WTC11 (cell line): Measurements from ENCODE around the gene CIRBP. TPM values are rescaled to one million over a fixed set of nuclear protein-coding genes. Genes with fewer than 3 reads are reported as not detected.

Experiments used
- CREM ChIP-seq: sonication (generic); formaldehyde crosslinking; IDR thresholded peaks from 2 replicates; pipeline ENCODE4 v1.8.1; 2022; ENCODE audit warnings: mild to moderate bottlenecking, missing genetic modification reagents, moderate library complexity
- ETV6 ChIP-seq: sonication (generic); formaldehyde crosslinking; IDR thresholded peaks from 2 replicates; pipeline ENCODE4 v1.8.1; 2022; ENCODE audit warnings: mild to moderate bottlenecking, missing genetic modification reagents
- FOXK1 ChIP-seq: sonication (generic); formaldehyde crosslinking; IDR thresholded peaks from 2 replicates; pipeline ENCODE4 v1.8.0; 2022; ENCODE audit warnings: mild to moderate bottlenecking, moderate library complexity, missing genetic modification reagents
- GTF2I ChIP-seq: fragments of 250-450 bp; sonication (Bioruptor Pico); conservative IDR thresholded peaks from 2 replicates; pipeline ENCODE4 v1.4.0; 2021; ENCODE audit warnings: mild to moderate bottlenecking
- IRF2 ChIP-seq: sonication (generic); formaldehyde crosslinking; IDR thresholded peaks from 2 replicates; pipeline ENCODE4 v1.8.0; 2022; ENCODE audit warnings: low read depth, missing genetic modification reagents, borderline replicate concordance
- JAZF1 ChIP-seq: fragments of 250-450 bp; sonication (Bioruptor Pico); IDR thresholded peaks from 2 replicates; pipeline ENCODE4 v1.9.0; 2021; ENCODE audit warnings: moderate library complexity, mild to moderate bottlenecking, inconsistent platforms
- NR3C1 ChIP-seq: sonication (generic); formaldehyde crosslinking; conservative IDR thresholded peaks from 2 replicates; pipeline ENCODE4 v1.8.1; 2023; ENCODE audit warnings: low read depth, mild to moderate bottlenecking, missing genetic modification reagents
- RELA ChIP-seq: sonication (generic); formaldehyde crosslinking; IDR thresholded peaks from 2 replicates; pipeline ENCODE4 v1.8.1; 2022; ENCODE audit warnings: missing genetic modification reagents, mild to moderate bottlenecking, borderline replicate concordance
- ZBTB21 ChIP-seq: sonication (generic); formaldehyde crosslinking; IDR thresholded peaks from 2 replicates; pipeline ENCODE4 v1.8.1; 2023; ENCODE audit warnings: mild to moderate bottlenecking, missing genetic modification reagents, borderline replicate concordance
- ZNF121 ChIP-seq: sonication (generic); formaldehyde crosslinking; IDR thresholded peaks from 2 replicates; pipeline ENCODE4 v1.8.0; 2023; ENCODE audit warnings: missing genetic modification reagents
- ZNF219 ChIP-seq: sonication (generic); formaldehyde crosslinking; IDR thresholded peaks from 2 replicates; pipeline ENCODE4 v1.8.0; 2023; ENCODE audit warnings: missing genetic modification reagents, mild to moderate bottlenecking, borderline replicate concordance
- ZNF232 ChIP-seq: sonication (generic); formaldehyde crosslinking; IDR thresholded peaks from 2 replicates; pipeline ENCODE4 v1.8.0; 2022; ENCODE audit warnings: mild to moderate bottlenecking, missing genetic modification reagents
- ZNF671 ChIP-seq: fragments of 250-450 bp; sonication (Bioruptor Pico); IDR thresholded peaks from 2 replicates; pipeline ENCODE4 v1.8.0; 2021; ENCODE audit warnings: mild to moderate bottlenecking
- total RNA-seq: library from RNA; stranded (reverse); gene quantifications from 3 replicates; pipeline ENCODE4 v1.2.3, GENCODE V29; 2021
- TF ChIP-seq, protein P1 (sequence below): sonication (generic); formaldehyde crosslinking; IDR thresholded peaks from 2 replicates; pipeline ENCODE4 v1.8.1; 2022; ENCODE audit warnings: missing genetic modification reagents, borderline replicate concordance
- TF ChIP-seq, protein P2 (sequence below): fragments of 250-450 bp; sonication (Bioruptor Pico); IDR thresholded peaks from 2 replicates; pipeline ENCODE4 v1.9.0; 2021; ENCODE audit warnings: mild to moderate bottlenecking, borderline replicate concordance
- TF ChIP-seq, protein P3 (sequence below): sonication (generic); formaldehyde crosslinking; conservative IDR thresholded peaks from 2 replicates; pipeline ENCODE4 v1.8.1; 2022; ENCODE audit warnings: mild to moderate bottlenecking, missing genetic modification reagents
- TF ChIP-seq, protein P4 (sequence below): sonication (generic); formaldehyde crosslinking; IDR thresholded peaks from 2 replicates; pipeline ENCODE4 v1.8.1; 2022; ENCODE audit warnings: low read depth, missing genetic modification reagents, borderline replicate concordance
- TF ChIP-seq, protein P5 (sequence below): sonication (generic); formaldehyde crosslinking; IDR thresholded peaks from 2 replicates; pipeline ENCODE4 v1.8.1; 2022; ENCODE audit warnings: mild to moderate bottlenecking, moderate library complexity, missing genetic modification reagents
- TF ChIP-seq, protein P6 (sequence below): fragments of 250-450 bp; sonication (Bioruptor Pico); conservative IDR thresholded peaks from 2 replicates; pipeline ENCODE4 v1.9.0; 2021; ENCODE audit warnings: mild to moderate bottlenecking

CIRBP gene
- total RNA-seq, 1 experiment from 2014 or later: 298 TPM

- no peak for TF ChIP-seq IRF2 (CRISPR knock-in tag)
- TF ChIP-seq ZNF121 (CRISPR knock-in tag): no peak
- no peak for TF ChIP-seq ZBTB21 (CRISPR knock-in tag)
- no peak for TF ChIP-seq NR3C1 (CRISPR knock-in tag)
- TF ChIP-seq ZNF232 (CRISPR knock-in tag): peak; percentile 61; the same call in 1 of the 2 replicates
- TF ChIP-seq, protein P1, sequence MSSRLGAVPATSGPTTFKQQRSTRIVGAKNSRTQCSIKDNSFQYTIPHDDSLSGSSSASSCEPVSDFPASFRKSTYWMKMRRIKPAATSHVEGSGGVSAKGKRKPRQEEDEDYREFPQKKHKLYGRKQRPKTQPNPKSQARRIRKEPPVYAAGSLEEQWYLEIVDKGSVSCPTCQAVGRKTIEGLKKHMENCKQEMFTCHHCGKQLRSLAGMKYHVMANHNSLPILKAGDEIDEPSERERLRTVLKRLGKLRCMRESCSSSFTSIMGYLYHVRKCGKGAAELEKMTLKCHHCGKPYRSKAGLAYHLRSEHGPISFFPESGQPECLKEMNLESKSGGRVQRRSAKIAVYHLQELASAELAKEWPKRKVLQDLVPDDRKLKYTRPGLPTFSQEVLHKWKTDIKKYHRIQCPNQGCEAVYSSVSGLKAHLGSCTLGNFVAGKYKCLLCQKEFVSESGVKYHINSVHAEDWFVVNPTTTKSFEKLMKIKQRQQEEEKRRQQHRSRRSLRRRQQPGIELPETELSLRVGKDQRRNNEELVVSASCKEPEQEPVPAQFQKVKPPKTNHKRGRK (CRISPR knock-in tag): no peak
- TF ChIP-seq, protein P2, sequence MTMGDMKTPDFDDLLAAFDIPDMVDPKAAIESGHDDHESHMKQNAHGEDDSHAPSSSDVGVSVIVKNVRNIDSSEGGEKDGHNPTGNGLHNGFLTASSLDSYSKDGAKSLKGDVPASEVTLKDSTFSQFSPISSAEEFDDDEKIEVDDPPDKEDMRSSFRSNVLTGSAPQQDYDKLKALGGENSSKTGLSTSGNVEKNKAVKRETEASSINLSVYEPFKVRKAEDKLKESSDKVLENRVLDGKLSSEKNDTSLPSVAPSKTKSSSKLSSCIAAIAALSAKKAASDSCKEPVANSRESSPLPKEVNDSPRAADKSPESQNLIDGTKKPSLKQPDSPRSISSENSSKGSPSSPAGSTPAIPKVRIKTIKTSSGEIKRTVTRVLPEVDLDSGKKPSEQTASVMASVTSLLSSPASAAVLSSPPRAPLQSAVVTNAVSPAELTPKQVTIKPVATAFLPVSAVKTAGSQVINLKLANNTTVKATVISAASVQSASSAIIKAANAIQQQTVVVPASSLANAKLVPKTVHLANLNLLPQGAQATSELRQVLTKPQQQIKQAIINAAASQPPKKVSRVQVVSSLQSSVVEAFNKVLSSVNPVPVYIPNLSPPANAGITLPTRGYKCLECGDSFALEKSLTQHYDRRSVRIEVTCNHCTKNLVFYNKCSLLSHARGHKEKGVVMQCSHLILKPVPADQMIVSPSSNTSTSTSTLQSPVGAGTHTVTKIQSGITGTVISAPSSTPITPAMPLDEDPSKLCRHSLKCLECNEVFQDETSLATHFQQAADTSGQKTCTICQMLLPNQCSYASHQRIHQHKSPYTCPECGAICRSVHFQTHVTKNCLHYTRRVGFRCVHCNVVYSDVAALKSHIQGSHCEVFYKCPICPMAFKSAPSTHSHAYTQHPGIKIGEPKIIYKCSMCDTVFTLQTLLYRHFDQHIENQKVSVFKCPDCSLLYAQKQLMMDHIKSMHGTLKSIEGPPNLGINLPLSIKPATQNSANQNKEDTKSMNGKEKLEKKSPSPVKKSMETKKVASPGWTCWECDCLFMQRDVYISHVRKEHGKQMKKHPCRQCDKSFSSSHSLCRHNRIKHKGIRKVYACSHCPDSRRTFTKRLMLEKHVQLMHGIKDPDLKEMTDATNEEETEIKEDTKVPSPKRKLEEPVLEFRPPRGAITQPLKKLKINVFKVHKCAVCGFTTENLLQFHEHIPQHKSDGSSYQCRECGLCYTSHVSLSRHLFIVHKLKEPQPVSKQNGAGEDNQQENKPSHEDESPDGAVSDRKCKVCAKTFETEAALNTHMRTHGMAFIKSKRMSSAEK (CRISPR knock-in tag): peak; percentile 76; the same call in 1 of the 2 replicates
- TF ChIP-seq, protein P3, sequence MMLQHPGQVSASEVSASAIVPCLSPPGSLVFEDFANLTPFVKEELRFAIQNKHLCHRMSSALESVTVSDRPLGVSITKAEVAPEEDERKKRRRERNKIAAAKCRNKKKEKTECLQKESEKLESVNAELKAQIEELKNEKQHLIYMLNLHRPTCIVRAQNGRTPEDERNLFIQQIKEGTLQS: no peak
- TF ChIP-seq, protein P4, sequence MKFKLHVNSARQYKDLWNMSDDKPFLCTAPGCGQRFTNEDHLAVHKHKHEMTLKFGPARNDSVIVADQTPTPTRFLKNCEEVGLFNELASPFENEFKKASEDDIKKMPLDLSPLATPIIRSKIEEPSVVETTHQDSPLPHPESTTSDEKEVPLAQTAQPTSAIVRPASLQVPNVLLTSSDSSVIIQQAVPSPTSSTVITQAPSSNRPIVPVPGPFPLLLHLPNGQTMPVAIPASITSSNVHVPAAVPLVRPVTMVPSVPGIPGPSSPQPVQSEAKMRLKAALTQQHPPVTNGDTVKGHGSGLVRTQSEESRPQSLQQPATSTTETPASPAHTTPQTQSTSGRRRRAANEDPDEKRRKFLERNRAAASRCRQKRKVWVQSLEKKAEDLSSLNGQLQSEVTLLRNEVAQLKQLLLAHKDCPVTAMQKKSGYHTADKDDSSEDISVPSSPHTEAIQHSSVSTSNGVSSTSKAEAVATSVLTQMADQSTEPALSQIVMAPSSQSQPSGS (CRISPR knock-in tag): no peak
- no peak for TF ChIP-seq RELA (CRISPR knock-in tag)
- TF ChIP-seq GTF2I (CRISPR knock-in tag): no peak
- TF ChIP-seq FOXK1: no peak
- TF ChIP-seq, protein P5, sequence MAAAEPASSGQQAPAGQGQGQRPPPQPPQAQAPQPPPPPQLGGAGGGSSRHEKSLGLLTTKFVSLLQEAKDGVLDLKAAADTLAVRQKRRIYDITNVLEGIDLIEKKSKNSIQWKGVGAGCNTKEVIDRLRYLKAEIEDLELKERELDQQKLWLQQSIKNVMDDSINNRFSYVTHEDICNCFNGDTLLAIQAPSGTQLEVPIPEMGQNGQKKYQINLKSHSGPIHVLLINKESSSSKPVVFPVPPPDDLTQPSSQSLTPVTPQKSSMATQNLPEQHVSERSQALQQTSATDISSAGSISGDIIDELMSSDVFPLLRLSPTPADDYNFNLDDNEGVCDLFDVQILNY (CRISPR knock-in tag): peak; percentile 94
- no peak for TF ChIP-seq ZNF219 (CRISPR knock-in tag)
- TF ChIP-seq ZNF671: peak; percentile 78
- TF ChIP-seq, protein P6, sequence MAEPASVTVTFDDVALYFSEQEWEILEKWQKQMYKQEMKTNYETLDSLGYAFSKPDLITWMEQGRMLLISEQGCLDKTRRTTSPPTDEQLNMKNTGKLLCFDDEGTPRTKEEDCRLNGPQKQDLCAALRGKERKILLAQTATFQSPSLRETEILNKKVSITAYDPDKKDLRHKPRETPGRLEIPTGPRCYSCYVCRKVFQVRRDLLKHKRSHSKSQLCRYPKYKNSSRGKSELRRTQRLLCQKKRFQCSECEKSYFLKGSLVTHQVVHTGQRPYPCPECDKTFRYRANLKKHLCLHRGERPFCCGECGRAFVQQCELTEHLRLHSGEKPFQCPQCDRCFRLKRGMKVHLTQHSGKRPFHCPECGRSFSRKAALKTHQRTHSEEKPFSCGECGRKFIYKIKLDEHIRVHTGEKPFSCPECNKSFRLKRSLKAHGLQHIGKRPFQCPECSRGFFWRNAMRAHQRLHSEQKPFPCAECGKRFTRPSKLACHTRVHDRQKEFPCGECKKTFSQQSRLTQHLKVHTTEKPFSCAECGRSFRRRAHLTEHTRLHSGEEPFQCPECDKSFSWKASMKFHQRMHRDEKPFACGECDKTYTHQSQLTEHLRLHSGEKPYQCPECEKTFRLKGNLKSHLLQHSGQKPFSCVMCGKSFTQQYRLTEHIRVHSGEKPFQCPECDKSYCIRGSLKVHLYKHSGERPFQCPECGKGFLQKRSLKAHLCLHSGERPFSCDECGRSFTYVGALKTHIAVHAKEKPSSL (CRISPR knock-in tag): peak; percentile 82; the same call in 1 of the 2 replicates
- TF ChIP-seq JAZF1: no peak
- TF ChIP-seq ETV6 (CRISPR knock-in tag): no peak
- peak; percentile 75; the same call in 1 of the 2 replicates for TF ChIP-seq CREM (CRISPR knock-in tag)
Observed at GRCh38 chr19:1269478-1270212, 513 bp downstream of the CIRBP start (continued).
